NCI-H510A treated with DMSO at 0.1 percent for 48 hours (cell line): Measurements from ENCODE around the gene LRP8.
A peak's percentile ranks its signal among the peaks of the same experiment; 100 is the strongest.

Experiments used
- DNase-seq: peaks from one replicate; lab custom pipeline; 2025; lab: John Stamatoyannopoulos, UW

LRP8 gene

DNA sequence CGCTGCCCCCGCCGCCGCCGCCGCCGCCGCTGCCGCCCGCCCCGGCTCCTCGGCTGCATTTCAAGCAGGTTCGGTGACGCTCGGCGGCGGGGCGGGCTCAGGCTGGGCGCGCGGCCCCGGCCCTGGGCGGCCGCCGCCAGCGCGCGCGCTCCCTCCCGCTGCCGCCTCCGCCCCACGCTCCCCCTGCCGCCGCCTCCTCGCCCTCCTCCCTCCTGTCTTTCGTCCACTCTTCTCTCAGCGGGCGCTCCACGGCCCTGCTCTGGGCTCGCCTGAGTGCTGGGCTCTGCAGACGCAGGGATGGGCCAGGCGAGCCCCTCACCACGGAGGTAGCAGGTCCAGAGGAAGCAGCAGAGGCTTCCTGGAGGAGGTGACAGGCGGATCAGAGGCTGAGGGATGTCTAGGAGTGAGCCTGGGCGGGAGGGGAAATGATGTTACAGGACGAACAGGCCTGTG, at the start of gene LRP8:
LRP8 (minus strand) TSS at position 62 of the 453 bp plus-strand sequence. CDS start 158 bp downstream, outside the sequence.
- DNase-seq: peak; percentile 56

DNA sequence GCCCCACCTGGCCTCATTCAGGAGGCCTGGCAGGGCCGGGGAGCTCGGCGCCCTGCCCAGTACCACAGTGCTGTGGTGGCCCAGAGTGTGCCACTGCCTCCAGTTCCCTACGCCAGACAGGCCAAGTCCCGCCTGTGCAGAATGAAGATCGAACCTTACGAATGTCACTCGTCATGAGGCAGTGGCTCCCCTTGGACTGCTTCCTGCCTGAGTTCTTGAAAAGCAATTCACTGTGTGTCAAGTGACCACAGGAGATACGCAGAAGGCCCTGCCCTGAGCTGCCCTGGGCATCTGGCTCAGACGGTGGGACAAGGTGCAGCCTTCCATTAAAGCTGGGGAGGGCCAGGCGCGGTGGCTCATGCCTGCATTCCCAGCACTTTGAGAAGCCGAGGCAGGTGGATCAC, 49.6 kb upstream of the LRP8 start:
- no peak for DNase-seq

DNA sequence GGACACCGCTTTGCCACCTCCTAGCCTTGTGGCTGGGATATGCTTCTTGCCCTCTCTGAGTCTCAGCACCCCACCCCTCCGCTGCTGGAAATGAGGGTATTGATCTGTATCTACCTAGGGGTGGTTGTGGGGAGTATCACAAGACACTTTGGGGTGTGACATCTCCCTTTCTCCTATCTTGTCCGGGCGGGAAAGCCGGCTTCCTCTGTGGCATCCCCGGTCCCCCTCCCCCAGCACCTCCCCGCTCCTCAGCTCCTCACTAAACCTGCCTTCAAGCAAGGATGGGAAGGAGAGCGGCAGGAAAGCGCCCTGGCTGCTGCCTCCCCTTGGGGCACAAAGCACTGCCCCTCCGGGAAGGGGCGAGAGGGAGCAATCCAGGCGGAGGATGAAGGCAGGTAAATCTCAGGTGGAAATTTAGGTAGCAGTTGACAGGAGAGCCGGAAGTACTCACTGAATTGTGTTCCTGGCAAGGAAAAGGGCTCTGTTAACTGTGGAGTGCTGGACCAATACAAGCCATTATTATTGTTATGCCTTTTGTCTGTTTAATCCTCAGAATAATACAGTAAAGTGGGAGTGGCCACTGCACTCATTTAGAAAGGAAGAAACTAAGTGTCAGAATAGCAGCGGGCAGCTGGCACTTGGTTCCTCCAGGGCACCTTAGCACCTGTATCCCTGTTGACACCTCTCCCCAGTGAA, 49.0 kb upstream of the LRP8 start:
- peak; percentile 13 for DNase-seq

DNA sequence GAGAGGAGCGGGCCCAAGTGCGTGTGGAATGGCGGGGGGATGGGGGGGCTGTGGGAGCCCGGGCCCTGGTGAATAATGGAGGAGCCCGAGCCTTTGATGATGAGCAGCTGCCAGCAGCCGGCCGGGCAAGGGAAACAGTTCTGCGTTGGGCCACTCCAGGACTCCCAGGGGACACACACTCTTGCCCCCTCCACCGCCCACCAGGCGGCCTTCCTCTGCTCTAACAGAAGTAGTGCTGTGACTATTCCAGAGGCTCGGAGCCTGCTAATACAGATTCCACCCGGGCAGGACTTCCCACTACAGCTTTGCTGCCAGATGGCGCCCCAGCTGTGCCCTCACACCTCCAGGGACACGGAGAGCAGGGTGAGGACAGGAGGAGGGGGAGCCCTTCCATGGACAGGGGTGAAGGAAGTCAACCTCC, 48.2 kb upstream of the LRP8 start:
- no peak for DNase-seq

DNA sequence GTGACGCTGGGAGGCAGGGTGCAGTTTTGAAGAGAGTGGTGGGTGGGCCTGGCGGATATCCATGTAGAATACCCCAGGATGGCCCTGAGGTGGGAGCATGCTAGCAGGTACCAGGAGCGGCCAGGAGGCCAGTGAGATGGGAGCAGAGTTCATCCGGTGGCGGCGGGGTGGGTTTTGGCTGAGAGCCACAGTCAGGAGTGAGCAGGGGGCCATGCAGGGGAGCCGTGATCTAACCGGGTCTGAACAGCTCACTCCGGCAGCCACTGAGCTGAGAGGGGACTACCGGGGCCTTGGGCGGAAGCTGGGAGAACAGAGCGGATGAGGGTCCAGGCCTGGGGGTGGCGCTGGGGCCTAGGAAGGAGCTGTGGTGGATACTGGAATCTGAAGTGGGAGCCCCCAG, 47.6 kb upstream of the LRP8 start:
- no peak for DNase-seq

DNA sequence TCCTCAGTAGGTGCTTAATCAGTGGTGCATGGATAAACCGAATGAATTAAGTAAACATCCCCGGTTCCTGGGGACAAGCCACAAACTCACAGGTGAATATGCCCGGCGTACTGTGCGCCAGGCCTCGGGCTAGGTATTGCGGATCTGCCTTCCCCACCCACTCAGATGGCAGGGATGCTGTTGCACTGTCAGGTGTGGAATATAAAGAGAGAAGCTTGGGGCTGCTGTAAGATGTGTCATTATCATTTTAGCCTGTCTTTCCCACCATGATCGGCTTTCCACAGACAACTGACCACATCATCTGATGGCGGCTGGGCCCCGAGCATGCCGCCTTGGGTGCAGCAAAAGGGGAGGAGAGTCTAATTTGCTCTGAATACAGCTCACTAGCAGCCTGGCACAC, 45.4 kb upstream of the LRP8 start:
- DNase-seq: no peak

DNA sequence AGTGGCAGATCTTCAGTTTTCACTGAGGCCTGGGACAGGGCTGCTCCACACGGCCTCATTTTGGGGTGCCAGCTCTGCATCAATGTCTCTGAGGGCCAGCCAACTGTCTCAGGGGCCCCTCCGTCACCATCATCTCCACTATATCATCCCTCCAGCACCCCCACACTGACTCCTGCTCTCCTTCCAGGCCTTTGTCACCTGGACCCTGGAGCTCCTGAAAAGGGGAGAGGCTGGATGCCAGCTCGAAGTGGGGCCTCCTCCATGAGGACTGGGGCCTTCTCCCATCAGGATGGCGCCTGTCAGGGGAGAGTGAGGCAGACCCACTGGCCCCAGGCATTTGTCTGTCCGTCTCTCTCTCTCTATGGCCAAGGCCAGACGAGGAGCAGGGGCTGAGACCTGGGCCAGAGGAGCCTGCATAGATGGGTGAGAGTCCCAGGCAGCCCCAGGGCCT, 44.7 kb upstream of the LRP8 start:
- DNase-seq: no peak

DNA sequence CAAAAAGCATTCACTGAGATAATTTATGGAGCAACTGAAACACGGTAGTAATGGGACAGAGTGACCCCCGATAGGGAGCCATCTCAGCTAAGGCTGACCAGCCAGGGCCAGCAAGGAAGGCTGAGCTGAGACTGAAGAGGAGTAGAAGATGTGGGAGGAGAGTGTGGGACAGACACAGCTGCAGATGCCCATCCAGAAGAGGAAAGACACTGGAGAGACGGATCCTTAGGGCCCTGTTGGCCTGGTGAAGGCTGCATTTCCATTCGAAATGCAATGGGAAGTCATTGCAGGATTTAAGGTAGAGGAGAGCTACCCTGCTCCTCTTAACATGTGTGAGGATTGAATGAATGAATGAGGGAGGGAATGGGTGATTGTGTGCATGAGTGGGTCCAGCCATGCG, 44.0 kb upstream of the LRP8 start:
- DNase-seq: no peak

DNA sequence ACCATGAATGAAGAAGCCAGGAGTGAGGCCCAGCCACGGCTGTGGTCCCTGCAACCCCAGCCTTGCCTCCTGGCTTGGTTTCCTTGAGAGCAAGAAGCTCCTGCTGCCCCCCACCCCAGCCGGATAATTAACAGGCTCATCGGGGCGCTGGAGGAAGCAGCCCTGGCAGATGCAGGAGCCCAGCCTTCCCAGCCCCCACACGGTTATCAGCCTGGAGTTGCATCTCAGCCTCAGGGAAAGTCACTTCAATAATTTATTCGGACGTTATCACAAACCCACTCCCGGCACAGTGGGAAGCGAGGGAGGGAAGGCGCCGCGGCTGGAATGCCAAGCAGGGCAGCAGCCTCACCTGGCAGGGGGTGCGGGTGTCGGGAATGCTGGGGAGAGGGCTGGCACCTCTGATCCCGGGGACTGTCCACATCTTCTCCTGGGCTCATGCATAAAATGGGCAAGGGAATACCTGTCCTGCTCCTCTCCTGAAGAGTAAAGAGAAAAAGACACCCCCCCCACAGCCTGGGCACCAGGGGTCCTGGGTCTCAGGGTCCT, 43.3 kb upstream of the LRP8 start:
- no peak for DNase-seq

DNA sequence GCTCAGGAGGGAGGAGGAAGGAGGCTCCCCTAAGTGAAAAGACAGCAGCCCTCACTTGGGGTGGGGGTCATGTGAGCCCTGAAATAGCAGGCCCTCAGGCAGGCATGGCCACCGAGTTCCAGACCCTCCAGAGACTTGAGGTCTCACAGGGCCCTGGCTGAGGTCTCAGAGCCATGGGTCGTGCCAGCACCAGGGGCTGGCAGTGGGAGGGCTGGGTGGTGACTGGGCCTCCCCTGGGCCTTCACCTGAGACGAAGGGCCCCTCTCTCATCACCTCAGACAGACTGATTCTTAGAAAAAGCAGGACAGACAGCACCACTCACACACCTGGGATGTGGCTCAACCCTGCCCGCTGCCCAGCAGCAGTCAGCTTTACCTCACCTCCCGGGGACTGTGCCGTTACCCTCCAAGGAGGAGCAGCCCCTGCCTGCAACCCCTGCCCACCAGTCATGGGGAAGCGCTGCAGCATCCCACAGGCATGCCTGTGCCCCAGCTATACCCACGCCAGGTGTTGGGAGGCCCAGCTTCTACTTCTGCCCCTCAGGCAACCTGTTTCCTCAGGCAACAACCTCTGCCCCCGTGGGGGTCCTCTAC, 42.6 kb upstream of the LRP8 start:
- no peak for DNase-seq

DNA sequence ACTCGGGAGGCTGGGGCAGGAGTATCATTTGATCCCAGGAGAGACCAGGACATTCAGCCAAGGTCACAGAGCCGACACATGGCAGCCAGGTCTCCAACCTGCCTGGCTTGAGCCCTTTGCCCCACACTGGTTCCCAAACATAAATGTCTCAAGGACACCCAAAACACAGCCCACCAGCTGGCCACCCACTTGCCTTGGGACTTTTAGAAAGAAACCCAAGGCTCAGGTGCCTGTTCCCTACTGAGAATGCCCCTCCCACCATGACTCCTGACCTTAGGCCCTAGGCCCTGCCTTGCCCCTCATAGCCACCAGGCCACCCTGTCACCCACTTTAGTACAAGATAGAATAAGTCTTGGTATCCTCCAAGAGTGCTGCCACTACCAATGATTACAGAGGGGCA, 41.9 kb upstream of the LRP8 start:
- no peak for DNase-seq

DNA sequence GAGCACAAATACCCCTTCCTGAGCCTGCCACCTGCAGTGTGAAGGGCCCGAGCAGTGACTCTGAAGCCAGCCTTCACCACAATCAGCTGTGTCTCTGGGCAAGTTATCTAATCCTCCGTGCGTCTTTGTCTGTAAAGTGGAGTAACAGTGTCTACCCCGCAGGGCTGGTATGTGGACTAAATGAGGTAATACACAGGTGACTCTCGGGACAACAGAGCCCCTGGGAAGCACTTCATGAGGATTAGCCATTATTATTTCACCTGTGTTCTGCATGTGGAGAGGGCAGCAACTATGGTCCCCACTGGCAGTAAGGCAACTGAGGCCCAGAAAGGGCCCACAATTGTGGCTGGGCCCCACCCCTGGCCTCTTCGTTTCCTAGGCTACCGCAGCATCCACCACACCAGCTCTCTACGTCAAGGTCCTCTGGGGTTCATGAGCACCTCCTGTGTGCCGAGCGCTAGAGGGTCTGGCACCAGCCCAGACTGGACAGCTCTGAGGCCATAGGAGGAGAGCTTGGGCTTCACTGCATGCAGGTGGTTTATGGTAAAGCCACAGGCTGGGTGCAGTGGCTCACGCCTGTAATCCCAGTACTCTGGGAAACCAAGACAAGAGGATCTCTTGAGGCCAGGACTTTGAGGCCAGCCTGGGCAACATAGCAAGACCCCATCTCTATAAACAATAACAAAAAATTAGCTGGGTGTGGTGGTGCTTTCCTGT, 41.3 kb upstream of the LRP8 start:
- DNase-seq: no peak

DNA sequence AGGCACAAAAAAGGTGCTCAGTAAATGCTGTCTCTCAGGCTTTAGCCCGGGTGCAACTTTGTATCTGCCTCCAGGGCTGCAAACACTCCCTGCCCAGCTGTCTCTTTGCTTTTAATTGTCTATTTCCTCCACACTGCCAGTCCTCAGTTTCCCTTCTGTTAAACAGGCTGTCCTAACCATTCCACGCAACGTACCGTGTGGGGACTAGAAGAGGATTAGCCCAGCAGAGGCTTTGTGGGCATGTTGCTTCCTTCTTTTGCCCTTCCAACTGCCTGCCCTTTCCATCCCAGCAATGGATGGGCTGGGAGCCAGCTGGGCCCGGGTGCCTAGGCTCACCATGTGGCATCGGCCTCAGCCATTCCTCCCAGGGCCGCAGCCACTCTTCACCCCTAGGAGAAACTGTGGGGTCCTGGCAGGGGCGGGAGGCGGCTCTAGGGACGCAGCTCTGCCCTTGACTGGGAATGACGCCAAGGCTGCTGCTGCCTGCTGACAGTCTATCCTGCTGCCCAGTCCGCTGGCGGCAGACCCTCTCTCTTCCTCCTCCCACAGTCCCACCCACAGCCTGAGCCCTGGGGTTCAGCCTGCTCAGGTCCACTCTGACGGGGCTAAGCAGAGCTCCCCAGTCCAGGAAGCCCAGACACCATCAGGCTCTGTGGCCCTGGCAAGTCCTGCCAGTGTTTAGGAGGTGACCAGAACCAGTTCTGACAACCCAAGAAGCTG, 40.6 kb upstream of the LRP8 start:
- DNase-seq: no peak

DNA sequence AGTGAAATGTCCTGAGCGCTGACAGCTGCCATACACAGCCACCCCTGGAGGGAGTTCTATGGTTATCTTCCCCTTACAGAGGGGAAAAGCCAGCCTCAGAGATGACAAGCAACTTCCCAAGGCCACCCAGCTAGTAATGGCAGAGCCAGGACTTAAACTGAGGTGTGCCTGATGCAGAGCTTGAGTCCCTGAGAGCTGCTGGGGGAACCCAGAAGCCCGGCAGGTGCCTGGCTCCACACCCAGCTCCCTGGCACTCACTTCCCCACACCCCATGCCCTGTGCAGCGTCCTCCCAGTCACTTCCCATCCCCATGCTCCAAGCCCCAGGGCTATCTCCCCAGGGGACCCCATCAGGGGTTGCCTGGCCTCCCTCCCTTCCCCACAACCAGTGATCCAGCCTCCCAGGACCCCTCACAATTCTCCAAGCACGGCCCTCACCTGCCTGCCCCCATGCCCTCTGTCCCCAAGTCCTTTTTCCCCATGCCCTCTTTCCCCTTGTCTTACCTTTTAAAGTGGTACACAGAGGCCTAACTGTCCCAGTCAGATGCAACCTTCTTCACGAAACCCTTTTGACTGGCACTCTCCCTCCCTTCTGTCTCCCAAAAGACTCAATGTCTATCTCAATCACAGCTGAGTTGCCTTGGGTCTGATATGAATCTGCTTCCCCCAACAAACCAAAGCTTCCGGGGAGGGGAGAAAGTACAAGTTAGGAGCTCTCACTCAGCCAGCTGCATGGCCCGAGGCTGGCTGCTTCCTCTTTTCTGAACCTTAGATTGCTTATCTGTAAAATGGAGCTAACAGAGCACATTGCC, 39.8 kb upstream of the LRP8 start:
- no peak for DNase-seq

DNA sequence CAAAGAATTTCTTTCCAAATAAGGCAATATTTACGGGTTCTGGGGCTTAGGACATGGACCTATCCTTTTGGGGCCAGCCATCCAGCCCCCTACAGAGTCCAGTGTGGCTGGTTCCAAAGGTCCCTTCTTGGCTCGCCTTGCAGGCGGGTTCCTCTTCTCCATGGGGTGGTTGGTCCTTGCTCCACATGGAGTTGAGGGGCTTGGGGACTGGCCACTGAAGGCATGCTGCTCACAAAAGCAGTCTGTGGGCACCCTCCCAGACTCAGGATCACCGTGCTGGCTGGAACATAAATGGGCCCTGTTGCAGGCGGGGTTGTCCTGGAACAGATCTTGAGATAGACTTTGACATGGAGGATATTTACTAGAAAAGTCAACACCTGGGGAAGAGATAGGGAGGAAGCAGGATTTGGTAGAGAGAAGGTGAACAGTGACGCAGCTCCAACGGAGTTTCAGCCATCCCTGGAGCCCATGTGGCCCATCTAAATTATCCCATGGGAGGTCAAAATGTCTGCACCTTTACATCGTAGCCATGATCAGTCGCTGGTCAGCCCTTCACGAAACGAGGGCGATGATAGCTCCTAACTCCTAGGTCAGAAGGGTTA, 39.1 kb upstream of the LRP8 start:
- no peak for DNase-seq

DNA sequence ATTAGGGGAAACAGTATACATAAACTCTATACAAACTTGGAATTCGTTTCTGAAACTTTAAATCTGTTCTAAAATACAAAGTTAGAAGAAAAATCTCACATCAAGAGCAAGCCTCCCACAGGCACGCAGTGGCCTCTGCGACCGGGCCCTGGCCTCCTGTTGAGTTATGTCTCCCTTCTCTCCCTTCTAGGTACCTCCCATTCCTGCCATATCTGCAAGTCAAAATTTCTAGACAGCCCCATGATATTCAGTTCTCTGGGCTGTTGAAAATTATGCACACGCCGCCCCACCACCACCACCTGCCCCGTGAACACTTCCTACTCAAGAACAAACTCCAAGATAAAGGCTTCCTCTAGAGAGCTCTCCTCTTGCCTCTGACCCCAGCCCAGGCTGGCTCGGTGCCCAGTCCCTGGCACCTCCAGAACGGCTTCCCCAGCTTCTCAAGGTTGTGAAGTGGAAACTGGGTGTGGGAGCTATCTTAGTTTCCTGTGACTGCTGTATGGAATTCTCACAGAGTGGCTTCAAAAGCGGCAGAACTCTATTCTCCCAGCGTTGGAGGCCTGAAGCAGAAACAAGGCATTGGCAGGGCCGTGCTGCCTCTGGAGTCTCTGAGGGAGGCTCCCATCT, 37.7 kb upstream of the LRP8 start:
- no peak for DNase-seq

DNA sequence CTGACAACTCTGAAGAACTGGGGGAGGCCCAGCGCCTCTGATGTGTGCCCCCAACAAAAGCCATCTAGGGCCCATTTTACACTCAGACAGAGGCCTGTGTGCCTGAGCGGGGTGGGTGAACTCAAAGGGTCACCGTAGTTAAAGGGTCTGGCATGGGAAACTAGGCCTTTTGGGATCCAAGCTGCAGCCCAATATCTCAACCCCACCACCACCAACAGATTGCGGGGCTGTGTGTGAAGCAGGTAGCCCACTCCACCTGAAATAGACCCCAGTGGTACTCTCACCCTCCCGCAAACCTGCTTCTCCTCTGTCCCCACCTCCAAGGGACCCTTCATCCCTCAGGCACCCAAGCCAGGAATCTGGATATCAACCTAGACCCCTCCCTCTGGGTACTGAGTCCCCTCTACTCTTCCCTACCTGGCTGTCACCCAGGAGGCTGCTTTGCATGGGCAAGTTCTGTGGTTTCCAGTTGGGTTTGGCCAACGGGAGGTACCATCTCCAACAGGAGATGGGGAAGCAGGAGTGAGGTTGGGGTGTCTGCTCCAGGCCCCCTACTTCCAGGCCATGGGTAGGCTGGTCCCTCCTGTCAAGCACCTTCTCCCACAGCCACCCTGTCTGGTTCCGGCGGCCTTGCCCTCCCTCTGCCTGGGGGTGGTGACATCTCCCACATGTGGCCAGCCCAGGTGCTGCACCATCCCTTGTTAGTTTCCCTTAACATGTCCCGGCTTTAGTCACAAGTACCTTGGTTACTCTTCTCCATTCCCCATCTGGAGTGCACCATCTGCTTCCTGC, 35.2 kb upstream of the LRP8 start:
- no peak for DNase-seq

DNA sequence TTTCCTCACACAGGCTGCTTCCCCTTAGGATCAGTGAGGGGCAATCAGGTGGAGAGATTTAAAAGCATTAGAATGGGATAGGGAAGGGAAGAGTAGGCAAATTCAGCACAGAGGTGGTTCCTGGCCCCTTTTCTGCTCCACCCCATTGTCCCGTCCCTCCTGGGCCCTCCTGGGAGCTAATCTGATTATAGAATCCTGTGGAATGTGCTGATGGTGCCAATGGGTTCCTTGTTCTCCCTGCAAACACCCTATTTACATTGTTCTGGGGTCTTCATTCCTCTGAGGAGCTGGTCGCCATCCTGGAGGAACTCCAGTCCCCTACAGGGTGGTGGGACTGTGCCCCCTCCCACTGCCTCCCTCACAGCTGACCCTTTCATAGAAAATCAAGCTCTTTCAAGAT, 34.4 kb upstream of the LRP8 start:
- DNase-seq: no peak

DNA sequence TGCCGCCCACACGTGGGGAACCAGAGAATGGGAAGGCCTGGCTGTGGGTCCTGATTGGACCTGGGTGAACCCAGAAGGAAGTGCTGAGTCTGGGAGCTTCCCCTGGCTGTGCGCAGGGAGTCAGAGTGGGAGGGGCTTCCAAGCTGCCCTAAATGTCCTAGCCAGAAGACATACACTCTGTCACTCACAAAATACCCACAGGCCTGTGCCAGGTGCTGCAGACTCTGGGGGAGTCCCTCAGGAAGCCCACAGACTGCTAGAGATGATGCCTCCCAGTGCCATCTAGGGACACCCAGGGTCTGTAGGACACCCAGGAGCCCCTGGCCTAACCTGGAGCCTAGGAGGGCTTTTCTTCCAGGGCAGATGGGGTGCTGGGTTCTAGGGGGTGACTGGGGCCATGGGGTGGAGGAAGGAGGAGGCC, 33.7 kb upstream of the LRP8 start:
- no peak for DNase-seq

DNA sequence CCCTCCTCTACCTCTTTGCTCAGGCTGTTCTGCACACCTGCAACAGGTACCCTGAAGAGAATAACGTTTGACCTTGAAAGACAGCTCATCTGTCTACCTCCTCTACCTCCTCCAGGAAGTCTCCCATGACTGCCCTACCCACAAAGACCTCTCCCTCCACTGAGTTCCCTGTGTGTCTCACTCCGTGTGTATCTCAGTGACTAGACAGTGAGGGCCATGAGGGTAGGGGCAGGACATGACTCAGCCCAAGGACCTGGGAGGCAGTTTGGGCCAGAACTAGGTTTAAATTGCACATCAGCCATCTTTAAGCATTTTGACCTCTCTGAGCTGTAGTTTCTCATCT, 32.0 kb upstream of the LRP8 start:
- DNase-seq: no peak
